ENCODE results near the gene ERMAP.

ERMAP gene

GRCh38 chr1:42816585-42817439 is at the start of gene ERMAP, which contains the start of gene SVBP:
Gene ERMAP, plus strand, starts transcription at chr1:42817122. Its CDS starts 13,327 bp downstream, at chr1:42830449.
Gene SVBP, minus strand, starts transcription at chr1:42817397. Its CDS starts 853 bp downstream, at chr1:42816544.
- DNase-seq, result peak; percentile 59

- no peak for DNase-seq
Measured at GRCh38 chr1:42767510-42768000, 49.4 kb upstream of the ERMAP start.

GRCh38 chr1:42768172-42768571 is 48.8 kb upstream of the ERMAP start:
- DNase-seq, result no peak

- no peak for DNase-seq
Measured at GRCh38 chr1:42769811-42770210, 47.1 kb upstream of the ERMAP start.

GRCh38 chr1:42773420-42773819 is 43.5 kb upstream of the ERMAP start:
- no peak for DNase-seq

GRCh38 chr1:42774928-42775526 is 41.9 kb upstream of the ERMAP start:
- DNase-seq, result no peak

- DNase-seq, result no peak
Measured at GRCh38 chr1:42776502-42776901, 40.4 kb upstream of the ERMAP start.

GRCh38 chr1:42777852-42778251 is 39.1 kb upstream of the ERMAP start:
- peak; percentile 16 for DNase-seq

- DNase-seq, result no peak
Measured at GRCh38 chr1:42779725-42780124, 37.2 kb upstream of the ERMAP start.

GRCh38 chr1:42780176-42780575 is 36.7 kb upstream of the ERMAP start:
- DNase-seq, result no peak

GRCh38 chr1:42783092-42783491 is 33.8 kb upstream of the ERMAP start:
- DNase-seq, result no peak

- no peak for DNase-seq
Measured at GRCh38 chr1:42784547-42784945, 32.4 kb upstream of the ERMAP start.

GRCh38 chr1:42784946-42785693 is 31.8 kb upstream of the ERMAP start, which contains the start of gene TMEM269:
Gene TMEM269, plus strand, starts transcription at chr1:42784991. Its CDS starts 4,903 bp downstream, at chr1:42789894.
- no peak for DNase-seq

- no peak for DNase-seq
Measured at GRCh38 chr1:42786097-42786496, 30.8 kb upstream of the ERMAP start.

- no peak for DNase-seq
Measured at GRCh38 chr1:42788021-42788420, 28.9 kb upstream of the ERMAP start.

- no peak for DNase-seq
Measured at GRCh38 chr1:42793824-42794223, 23.1 kb upstream of the ERMAP start.

- no peak for DNase-seq
Measured at GRCh38 chr1:42797414-42797813, 19.5 kb upstream of the ERMAP start.

- DNase-seq, result no peak
Measured at GRCh38 chr1:42797979-42798378, 18.9 kb upstream of the ERMAP start.

- no peak for DNase-seq
Measured at GRCh38 chr1:42801832-42802473, 15.0 kb upstream of the ERMAP start.

GRCh38 chr1:42806171-42806570 is 10.8 kb upstream of the ERMAP start:
- DNase-seq, result no peak

- no peak for DNase-seq
Measured at GRCh38 chr1:42806593-42806992, 10.3 kb upstream of the ERMAP start.

- DNase-seq, result no peak
Measured at GRCh38 chr1:42807056-42807668, 9.8 kb upstream of the ERMAP start.
